HL-60 (cell line): ENCODE measurements around the gene KIAA0586.
A peak's percentile ranks its signal among the peaks of the same experiment; 100 is the strongest.

Experiments
- DNase-seq, 2 experiments: peaks; one replicate each; pipeline ENCODE4 v3.0.0-alpha.2; 2010 to 2020; ENCODE audit warnings: low read depth in 1 of 2, low spot score in 1 of 2
- H3K27ac ChIP-seq: fragments of 250-450 bp; sonication (Bioruptor Pico); replicated peaks from 2 replicates; pipeline ENCODE4 v1.5.1; 2020; ENCODE audit warnings: mild to moderate bottlenecking, moderate library complexity
- H3K27me3 ChIP-seq: fragments of 250-450 bp; sonication (Bioruptor Pico); 2 replicates; pipeline ENCODE4 v1.5.1; 2021; ENCODE audit warnings: mild to moderate bottlenecking, moderate library complexity; ENCODE audit not compliant: insufficient read depth, poor library complexity, severe bottlenecking
- H3K4me3 ChIP-seq: replicated peaks from 2 replicates; pipeline ENCODE4 v1.5.1; 2011; ENCODE audit warnings: mild to moderate bottlenecking, control low read depth, low read length; ENCODE audit not compliant: insufficient read depth
- GABPA ChIP-seq: IDR thresholded peaks from 2 replicates; pipeline ENCODE4 v1.6.1; 2012; ENCODE audit warnings: low read depth
- POLR2AphosphoS5 ChIP-seq: IDR thresholded peaks from 2 replicates; pipeline ENCODE4 v1.6.1; 2012; ENCODE audit warnings: low read depth
- REST ChIP-seq: IDR thresholded peaks from 2 replicates; pipeline ENCODE4 v1.6.1; 2012; ENCODE audit warnings: low read depth; ENCODE audit not compliant: insufficient replicate concordance
- SPI1 ChIP-seq: IDR thresholded peaks from 2 replicates; pipeline ENCODE4 v1.6.1; 2012; ENCODE audit warnings: low read depth, mild to moderate bottlenecking, borderline replicate concordance
- TF ChIP-seq, protein P1 (sequence below): IDR thresholded peaks from one replicate; pipeline ENCODE4 v1.5.1; 2011; ENCODE audit warnings: low read length, control low read depth, inconsistent platforms; ENCODE audit not compliant: insufficient read depth

KIAA0586 gene

DNA sequence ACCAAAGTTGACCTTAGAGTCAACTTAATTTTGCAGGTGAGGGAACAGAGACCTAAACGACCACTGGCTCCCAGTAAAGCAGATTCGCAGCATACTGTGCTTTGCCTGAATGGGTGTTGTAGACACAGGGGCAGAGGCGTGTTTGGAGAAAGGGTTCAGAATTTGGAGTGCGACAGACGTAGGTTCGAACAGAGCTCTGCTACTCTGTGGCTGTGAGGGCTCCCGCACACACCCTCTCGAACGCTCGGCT, 32.0 kb upstream of the KIAA0586 start:
- H3K27ac ChIP-seq: no peak overlapping the region
- no peak overlapping the region for H3K4me3 ChIP-seq
- DNase-seq: no peak
- no peak for TF ChIP-seq REST
- TF ChIP-seq, protein P1, sequence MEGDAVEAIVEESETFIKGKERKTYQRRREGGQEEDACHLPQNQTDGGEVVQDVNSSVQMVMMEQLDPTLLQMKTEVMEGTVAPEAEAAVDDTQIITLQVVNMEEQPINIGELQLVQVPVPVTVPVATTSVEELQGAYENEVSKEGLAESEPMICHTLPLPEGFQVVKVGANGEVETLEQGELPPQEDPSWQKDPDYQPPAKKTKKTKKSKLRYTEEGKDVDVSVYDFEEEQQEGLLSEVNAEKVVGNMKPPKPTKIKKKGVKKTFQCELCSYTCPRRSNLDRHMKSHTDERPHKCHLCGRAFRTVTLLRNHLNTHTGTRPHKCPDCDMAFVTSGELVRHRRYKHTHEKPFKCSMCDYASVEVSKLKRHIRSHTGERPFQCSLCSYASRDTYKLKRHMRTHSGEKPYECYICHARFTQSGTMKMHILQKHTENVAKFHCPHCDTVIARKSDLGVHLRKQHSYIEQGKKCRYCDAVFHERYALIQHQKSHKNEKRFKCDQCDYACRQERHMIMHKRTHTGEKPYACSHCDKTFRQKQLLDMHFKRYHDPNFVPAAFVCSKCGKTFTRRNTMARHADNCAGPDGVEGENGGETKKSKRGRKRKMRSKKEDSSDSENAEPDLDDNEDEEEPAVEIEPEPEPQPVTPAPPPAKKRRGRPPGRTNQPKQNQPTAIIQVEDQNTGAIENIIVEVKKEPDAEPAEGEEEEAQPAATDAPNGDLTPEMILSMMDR: no peak
- no peak for TF ChIP-seq POLR2AphosphoS5
- no peak for TF ChIP-seq SPI1
- TF ChIP-seq GABPA: no peak
- no peaks in the 10 kb centered on the region for H3K27me3 ChIP-seq

DNA sequence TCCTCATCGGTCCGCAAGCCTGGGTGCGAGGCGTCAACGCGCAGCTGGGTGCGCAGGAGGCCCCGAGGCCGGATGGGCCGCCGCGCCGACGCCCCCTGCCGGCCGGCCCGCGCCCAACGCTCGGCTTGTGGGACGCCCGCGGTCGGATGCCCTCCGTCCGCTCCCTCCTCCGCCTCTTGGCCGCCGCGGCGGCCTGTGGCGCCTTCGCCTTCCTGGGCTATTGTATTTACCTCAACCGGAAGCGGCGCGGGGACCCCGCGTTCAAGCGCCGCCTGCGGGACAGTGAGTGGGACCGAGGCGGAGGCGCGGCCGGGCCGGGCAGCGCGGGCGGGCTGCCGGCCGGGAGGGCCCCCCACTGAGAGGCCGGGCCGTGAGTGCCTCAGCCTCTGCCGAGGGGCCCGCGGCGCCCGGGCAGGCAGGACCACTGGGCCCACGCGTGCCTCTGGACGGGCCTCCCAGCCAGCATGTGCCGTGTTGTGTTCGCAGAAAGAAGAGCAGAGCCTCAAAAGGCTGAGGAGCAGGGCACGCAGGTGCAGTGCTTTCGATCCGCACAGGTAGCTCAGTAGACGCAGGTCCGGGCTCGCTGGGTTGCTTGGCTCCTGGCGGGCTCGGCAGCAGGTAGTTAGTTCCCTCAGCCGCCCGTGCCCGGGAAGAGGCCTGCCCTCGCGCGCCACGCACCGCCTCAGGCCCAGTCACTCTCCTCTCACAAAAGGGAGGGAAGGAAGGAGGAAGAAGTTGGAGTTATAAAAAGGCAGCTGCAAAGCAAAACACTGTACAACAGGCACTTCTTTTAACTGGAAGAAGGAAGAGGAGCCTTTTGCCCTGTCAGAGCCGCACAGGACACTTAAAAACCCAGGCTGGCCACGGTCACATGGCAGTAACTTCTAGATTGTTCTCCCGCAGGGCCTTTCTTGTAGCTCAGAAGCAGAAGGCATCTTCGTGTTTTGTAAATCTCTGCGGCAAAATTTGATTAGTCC, 31.4 kb upstream of the KIAA0586 start, which contains the start of gene TOMM20L:
Gene TOMM20L (plus strand): TSS at position 119 of the 977 bp plus-strand sequence. CDS start 28 bp downstream, at position 147.
- H3K4me3 ChIP-seq: peak within 1 kb of the TSS; percentile 39
- DNase-seq: peak; percentile 50 to 75
- no peak within 1 kb of the TSS for H3K27ac ChIP-seq
- TF ChIP-seq POLR2AphosphoS5: no peak
- TF ChIP-seq, protein P1: peak; percentile 44
- no peaks in the 10 kb centered on the region for H3K27me3 ChIP-seq

DNA sequence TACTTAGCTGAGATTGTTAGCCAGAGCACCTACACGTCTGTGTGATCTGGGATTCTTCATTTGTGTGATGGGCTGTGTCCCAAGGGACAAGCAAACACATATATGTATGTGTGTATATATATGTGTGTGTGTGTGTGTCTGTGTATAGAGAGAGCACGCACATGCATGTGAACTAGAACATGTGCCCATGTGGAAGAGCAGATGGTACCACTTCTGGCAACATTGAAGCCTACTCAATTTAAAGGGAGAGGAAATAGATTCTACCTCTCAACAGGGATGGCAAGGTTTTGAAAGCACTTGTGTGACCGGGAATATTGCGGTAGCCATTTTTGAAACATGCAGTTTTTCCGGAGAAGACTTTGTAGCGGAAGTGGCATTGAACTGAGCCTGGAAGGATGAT, 30.4 kb upstream of the KIAA0586 start:
- TF ChIP-seq POLR2AphosphoS5: no peak
- TF ChIP-seq REST: no peak
- TF ChIP-seq SPI1: no peak
- TF ChIP-seq, protein P1: no peak
- no peak for TF ChIP-seq GABPA
- H3K4me3 ChIP-seq: no peak overlapping the region
- DNase-seq: no peak

More for the DNA sequence above, 30.4 kb upstream of the KIAA0586 start:
- no peak overlapping the region for H3K27ac ChIP-seq
- H3K27me3 ChIP-seq: no peaks in the 10 kb centered on the region
